ENCODE measurements around the gene NSMCE1.

DNA sequence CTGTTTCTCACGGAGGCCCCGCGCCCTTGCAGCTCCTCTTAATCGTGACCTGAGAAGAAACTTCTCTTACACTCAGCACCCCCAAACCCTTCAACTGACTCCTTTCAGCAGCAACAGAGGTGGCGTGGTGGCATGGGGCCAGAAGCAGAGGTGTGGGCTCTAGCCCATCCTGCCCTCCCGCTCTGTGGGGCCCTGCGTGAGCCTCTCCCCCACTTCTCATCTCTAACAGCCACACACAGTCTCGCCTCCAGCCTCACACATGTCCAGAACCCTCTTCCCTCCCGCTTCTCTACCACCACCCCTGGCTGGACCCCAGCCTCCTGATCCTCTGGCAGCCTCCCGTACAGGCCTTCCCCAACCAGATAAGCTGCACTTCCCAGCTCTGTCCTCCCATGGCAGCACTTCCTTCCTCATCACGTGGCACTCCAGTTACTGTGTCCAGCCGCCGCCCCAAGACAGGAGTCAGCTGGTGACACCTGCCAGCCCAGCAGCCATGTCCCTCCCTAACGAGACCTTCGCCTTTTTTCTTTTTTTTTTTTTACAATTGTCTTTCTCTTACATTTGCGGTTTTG, 30.5 kb downstream of the NSMCE1 start:
- TF ChIP-seq POLR2A (IDR thresholded peaks at IDR 0.05) (no peak), CTCF (IDR thresholded peaks at IDR 0.05) (no peak)
